Suppressor macrophage (primary cell): Measurements from ENCODE around the gene ADGB.
"Not testable (repeated sequence)": the region's sequence is repeated elsewhere in the genome, so short reads cannot be mapped to it uniquely, and the experiment has no call there.

ENCODE experiments used
- DNase-seq, 4 experiments: peaks; one replicate each; pipeline ENCODE4 v3.0.0-alpha.2; 2020 to 2022

ADGB gene

GRCh38 chr6:146768722-146769121, 169.9 kb downstream of the ADGB start:
- DNase-seq: no peak

GRCh38 chr6:146770275-146770964, 171.6 kb downstream of the ADGB start:
- peak; percentile 8 to 48 (median 38) for DNase-seq

GRCh38 chr6:146770965-146771735, 172.4 kb downstream of the ADGB start:
- DNase-seq: peak; percentile 53 to 70 (median 68)

- DNase-seq: peak in 2 of 4 experiments; percentile 13 to 28
Measured at GRCh38 chr6:146775220-146775619, 176.4 kb downstream of the ADGB start.

- DNase-seq: no peak
Measured at GRCh38 chr6:146781836-146782235, 183.1 kb downstream of the ADGB start.

- DNase-seq: peak; percentile 55 to 77 (median 61)
Measured at GRCh38 chr6:146785001-146785585, 186.3 kb downstream of the ADGB start.

GRCh38 chr6:146787876-146788508, 189.2 kb downstream of the ADGB start:
- DNase-seq: no peak

GRCh38 chr6:146790561-146791091, 191.9 kb downstream of the ADGB start:
- DNase-seq: no peak

- DNase-seq: no peak
Measured at GRCh38 chr6:146791930-146792329, 193.2 kb downstream of the ADGB start.

GRCh38 chr6:146793218-146793617, 194.4 kb downstream of the ADGB start:
- not testable (repeated sequence) for DNase-seq

GRCh38 chr6:146795479-146796133, 196.8 kb downstream of the ADGB start:
- no peak for DNase-seq

- not testable (repeated sequence) for DNase-seq
Measured at GRCh38 chr6:146803167-146803566, 204.4 kb downstream of the ADGB start.

GRCh38 chr6:146803601-146804000, 204.8 kb downstream of the ADGB start:
- DNase-seq: peak in 2 of 4 experiments; percentile 2 to 9

- DNase-seq: no peak
Measured at GRCh38 chr6:146805546-146806325, 207.0 kb downstream of the ADGB start.

- DNase-seq: not testable (repeated sequence)
Measured at GRCh38 chr6:146809014-146809413, 210.2 kb downstream of the ADGB start.

- DNase-seq: not testable (repeated sequence)
Measured at GRCh38 chr6:146812811-146813321, 214.1 kb downstream of the ADGB start.

- no peak for DNase-seq
Measured at GRCh38 chr6:146813554-146813953, 214.8 kb downstream of the ADGB start.

- DNase-seq: peak in 1 of 4 experiments; percentile 5
Measured at GRCh38 chr6:146814148-146814750, 215.5 kb downstream of the ADGB start.

GRCh38 chr6:146815511-146816462, 217.0 kb downstream of the ADGB start:
- DNase-seq: not testable (repeated sequence)
